GM21529 (cell line): Measurements from ENCODE around the gene YWHAG.
"Not testable (repeated sequence)": the region's sequence is repeated elsewhere in the genome, so short reads cannot be mapped to it uniquely, and the experiment has no call there.

Experiments
- ATAC-seq: cut with Tn5 transposase; IDR thresholded peaks from one replicate; pipeline ENCODE4 v1.9.1; 2021; ENCODE audit not compliant: unreplicated experiment

Gene YWHAG

DNA sequence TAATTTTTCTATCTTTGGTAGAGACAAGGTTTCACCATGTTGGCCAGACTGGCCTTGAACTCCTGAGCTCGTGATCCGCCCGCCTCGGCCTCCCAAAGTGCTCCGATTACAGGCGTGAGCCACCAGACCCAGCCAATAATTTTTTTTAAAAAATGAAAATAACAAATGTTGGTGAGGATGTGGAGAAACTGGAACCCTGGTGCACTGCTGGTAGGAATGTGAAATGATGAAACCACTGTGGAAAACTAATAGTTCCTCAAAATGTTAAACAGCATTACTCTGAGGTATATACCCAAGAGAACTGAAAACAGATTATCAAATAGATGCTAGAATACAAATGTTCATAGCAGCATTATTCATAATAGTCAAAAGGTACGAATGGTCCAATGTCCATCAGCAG lies 23.0 kb upstream of the YWHAG start:
- ATAC-seq, result no peak

- no peak for ATAC-seq
These were observed 21.8 kb upstream of the YWHAG start for GRCh38 chr7:76380623-76380966.

DNA sequence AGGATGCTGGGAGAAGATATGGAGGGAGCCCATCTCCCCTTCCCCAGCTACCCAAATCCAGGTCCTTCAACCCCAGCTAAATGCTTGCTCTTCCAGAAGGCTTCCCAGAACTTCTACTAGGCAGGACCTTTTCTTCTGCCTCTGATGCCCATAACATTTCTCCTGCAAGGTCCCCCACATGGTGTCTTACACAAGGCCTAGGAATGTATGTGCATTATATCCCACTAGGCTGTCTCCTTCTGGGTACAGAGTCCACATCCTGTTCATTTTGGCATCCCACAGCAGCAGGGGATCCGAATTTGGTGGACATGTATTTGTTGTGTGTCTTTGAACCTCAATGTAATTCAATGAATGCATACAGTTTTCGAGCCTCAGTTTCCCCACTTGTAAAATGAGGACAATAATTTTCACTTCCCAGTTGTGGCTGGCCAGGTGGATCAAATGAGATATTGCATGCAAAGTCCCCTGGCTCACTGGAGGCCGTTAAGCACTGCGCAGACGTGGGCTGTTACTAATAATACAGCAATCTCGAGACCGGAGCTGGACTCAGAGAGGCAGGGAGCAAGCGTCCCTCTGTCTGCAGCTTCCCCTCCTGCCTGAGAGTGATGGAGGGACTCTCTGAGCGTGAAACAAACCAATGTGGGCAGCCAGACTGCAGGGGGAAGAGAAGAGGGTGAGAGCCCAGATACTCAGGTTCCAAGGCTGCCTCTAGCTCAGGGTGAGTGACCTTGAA lies 18.6 kb upstream of the YWHAG start:
- no peak for ATAC-seq

- ATAC-seq, result no peak
These were observed 16.5 kb upstream of the YWHAG start for GRCh38 chr7:76375251-76375650.

- ATAC-seq, result no peak
These were observed 14.4 kb upstream of the YWHAG start for GRCh38 chr7:76372984-76373833.

DNA sequence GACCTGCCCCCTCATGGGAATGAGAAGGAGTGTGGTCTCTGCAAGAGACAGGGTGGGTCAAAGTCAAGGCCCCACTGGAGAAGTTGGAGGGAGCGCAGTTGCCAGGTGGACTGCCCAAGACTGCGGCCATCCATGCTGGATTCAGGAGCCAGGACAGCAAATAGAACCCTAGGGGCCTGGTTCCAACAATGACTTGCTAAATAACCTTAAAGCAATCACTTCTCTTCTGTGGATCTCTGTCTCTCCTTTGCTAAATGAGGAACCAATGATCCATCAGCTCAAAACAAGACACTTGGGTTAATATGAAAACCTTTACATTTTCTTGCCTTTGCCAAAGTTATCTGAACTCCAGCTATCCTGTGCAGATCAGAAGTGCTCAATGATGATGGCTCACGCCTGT lies 12.6 kb upstream of the YWHAG start:
- no peak for ATAC-seq

- no peak for ATAC-seq
These were observed 10.2 kb upstream of the YWHAG start for GRCh38 chr7:76369018-76369417.

- no peak for ATAC-seq
These were observed 9.4 kb upstream of the YWHAG start for GRCh38 chr7:76368190-76368589.

DNA sequence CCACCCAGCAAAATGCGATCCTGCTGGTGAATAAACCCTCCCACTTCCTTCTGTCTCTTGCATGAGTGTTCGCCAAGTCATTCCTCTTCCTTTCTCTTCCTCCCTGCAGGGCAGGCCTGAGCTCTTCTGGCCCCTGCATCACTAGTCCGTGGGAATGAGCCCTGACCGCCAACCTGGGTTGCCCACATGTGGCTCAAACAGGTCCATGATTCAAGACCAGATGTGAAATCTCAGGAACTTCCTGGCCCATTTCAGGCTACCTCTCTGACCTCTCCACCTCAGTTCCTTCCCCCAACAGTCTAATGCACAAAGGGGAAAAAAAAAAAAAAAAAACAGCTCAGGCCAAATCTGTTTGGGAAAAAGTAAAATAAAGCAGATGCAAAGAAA lies 5.4 kb upstream of the YWHAG start:
- peak; percentile 2 for ATAC-seq

DNA sequence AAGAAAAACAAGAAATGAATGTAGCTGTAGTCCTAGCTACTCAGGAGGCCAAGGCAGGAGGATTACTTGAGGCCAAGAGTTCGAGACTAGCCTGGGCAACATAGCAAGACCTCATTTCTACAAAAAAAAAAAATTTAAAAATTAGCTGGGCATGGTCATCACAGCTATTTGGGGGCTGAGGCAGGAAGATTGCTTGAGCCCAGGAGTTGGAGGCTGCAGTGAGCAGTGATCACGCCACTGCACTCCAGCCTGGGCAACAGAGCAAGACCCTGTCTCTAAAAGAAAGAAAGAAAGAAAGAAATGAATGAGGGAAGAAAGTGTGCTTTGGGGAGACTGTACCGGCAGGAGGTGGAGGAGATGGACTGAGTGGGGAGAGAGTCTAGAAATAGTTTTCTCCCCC lies 5.0 kb upstream of the YWHAG start:
- ATAC-seq, result not testable (repeated sequence)

- ATAC-seq, result no peak
These were observed 1.3 kb upstream of the YWHAG start for GRCh38 chr7:76359978-76360638.

GRCh38 chr7:76359111-76359977 lies 553 bp upstream of the YWHAG start:
- ATAC-seq, result peak; percentile 91

GRCh38 chr7:76358011-76358480 lies 745 bp downstream of the YWHAG start:
- ATAC-seq, result peak; percentile 23

DNA sequence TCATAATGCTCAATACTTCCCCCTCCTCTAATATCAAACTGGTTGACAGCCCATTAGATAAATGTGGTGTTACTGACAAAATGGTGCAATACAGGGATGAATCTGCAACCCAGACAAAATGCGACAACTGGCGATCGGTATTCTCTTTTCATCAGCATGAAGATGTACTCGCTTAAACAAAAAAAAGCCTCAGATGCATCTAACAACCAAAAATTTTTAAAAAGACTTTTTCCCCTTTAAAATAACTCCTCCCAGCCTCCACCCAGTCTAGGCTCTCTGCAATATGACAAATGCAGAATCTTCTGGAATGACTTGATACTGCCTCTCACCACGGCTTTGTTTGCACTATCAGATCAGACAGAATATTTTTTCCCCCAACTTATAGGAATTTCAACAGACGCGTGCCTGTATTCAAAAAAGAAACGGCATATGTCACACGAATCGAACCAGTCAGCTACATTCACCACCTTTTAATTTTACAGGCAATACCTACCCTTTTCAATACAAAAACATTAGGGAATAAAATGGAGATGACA lies 1.2 kb downstream of the YWHAG start:
- ATAC-seq, result no peak

DNA sequence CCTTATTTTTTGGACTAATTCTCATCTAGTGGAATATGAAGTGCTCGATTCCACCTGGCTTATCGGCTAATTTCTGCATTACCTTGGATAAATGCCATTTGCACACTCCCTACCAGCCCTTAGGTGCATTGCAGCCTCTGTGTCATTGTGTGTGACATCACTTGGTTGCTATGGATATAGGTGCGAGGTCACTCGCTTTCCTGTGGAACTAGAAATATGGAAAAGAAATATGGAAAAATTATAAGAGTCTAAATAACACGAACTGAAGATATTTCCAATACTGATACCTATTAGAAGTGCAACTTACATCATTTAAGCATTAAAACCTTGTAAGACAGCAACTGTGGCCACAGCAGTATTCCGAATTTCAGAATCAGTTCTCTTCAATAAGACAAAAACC lies 2.0 kb downstream of the YWHAG start:
- no peak for ATAC-seq

DNA sequence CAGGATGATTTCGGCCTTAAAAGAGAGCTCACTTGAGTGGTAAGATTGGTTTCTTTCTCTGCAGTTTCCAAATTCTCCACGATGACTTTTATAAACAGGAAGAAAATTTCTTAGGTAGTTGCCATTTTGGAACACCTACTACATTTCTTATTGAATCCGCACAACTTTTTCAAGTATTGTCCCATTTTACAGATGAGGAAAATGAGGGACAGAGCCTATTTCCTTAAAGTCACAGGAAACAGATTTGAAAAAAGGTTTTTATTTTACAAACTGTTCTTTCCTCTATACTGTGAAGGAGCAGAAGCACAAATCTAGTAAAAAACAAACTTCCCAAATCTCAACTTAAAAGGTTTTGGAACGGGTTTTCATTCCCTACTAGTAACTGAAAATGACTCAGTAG lies 2.7 kb downstream of the YWHAG start:
- no peak for ATAC-seq

GRCh38 chr7:76354981-76355730 lies 3.6 kb downstream of the YWHAG start:
- ATAC-seq, result no peak

DNA sequence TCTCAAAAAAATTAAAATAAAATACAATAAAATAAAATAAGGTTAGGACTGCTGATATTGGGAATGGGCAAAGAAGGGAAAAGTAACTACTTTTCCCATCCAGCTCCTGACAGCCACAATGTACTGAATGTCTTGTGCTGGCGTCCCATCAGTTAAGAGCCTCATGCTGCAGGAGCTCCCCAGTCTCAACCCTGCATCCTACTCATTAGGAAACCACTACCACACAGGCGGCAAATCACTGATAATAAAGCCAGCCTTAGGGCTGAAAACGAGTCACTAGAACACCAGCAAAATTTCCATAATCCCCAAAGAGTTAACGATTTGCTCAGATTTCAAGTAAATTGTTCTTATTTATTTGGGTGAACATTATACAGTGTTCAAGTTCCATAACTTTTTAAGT lies 4.3 kb downstream of the YWHAG start:
- no peak for ATAC-seq

GRCh38 chr7:76353744-76354143 lies 5.0 kb downstream of the YWHAG start:
- ATAC-seq, result no peak

DNA sequence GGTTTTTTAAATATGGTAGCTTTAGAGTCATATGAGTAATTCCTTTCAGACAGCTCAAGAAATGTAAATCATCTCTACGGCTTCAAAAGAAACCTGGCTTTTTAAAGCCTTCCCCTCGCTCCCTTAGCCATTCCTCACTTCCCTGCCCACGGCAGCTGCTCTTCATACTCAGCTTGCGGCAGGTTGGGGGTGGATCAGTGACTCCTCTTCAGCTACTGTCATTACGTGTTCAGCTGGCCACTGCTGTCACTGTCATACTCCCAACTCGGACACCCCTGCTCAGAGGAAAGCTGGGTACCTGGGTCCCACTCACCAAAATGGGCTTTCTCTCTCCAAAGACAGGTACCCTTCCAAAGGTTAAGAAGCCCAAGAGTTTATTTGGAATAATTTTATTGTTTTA lies 6.6 kb downstream of the YWHAG start:
- peak; percentile 72 for ATAC-seq
